Cardiac muscle cell (in vitro differentiated cells and primary cell): ENCODE measurements around the gene VAMP5. TPM values are rescaled to one million over a fixed set of nuclear protein-coding genes. Genes with fewer than 3 reads are reported as not detected.

Experiments used
- DNase-seq, 2 donors: peaks; one replicate each; pipeline versions ENCODE4 v3.0.0 to v3.0.0-alpha.2; 2010 to 2017; ENCODE audit warnings: low read depth in 1 of 2, low spot score in 1 of 2
- H3K27ac ChIP-seq: fragments of 200-600 bp; sonication (generic); 2 replicates; pipeline ENCODE4 v1.5.1; 2016
- H3K27me3 ChIP-seq: fragments of 200-600 bp; sonication (generic); 2 replicates; pipeline ENCODE4 v1.6.0; 2016; ENCODE audit warnings: control low read depth
- H3K36me3 ChIP-seq: fragments of 200-600 bp; sonication (generic); 2 replicates; pipeline ENCODE4 v1.5.1; 2016; ENCODE audit warnings: control low read depth
- H3K4me1 ChIP-seq: fragments of 200-600 bp; sonication (generic); 2 replicates; pipeline ENCODE4 v1.8.1; 2017; ENCODE audit warnings: low read depth, mild to moderate bottlenecking, mixed run types
- H3K4me3 ChIP-seq: fragments of 200-600 bp; sonication (generic); 2 replicates; pipeline ENCODE4 v1.5.1; 2016; ENCODE audit warnings: mild to moderate bottlenecking
- H3K9me3 ChIP-seq: fragments of 200-600 bp; sonication (generic); 2 replicates; pipeline ENCODE4 v1.5.1; 2017; ENCODE audit warnings: low read depth, mild to moderate bottlenecking, control low read depth
- polyA plus RNA-seq: library from polyadenylated mRNA; unstranded; fragments of >200 nt; fragmentation: Nextera tagmentation; extraction: Ambion mirVana; gene quantifications from 2 replicates; pipeline ENCODE4 v1.2.1, GENCODE V29; 2016
- total RNA-seq: library from RNA; depleted of rRNA; stranded (reverse); fragments of >200 nt; gene quantifications from 2 replicates; pipeline ENCODE4 v1.2.3, GENCODE V29; 2016
- TF ChIP-seq, protein P1 (sequence below): IDR thresholded peaks from 2 replicates; pipeline ENCODE4 v1.5.1; 2012; ENCODE audit warnings: low read depth, mild to moderate bottlenecking, low read length

Gene VAMP5, protein sequence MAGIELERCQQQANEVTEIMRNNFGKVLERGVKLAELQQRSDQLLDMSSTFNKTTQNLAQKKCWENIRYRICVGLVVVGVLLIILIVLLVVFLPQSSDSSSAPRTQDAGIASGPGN
- total RNA-seq (6.7 and 7.7 TPM in 2 replicates), polyA plus RNA-seq (19.1 and 28.1 TPM in 2 replicates)

- no peaks in the 10 kb centered on the region for H3K36me3 ChIP-seq
- TF ChIP-seq, protein P1, sequence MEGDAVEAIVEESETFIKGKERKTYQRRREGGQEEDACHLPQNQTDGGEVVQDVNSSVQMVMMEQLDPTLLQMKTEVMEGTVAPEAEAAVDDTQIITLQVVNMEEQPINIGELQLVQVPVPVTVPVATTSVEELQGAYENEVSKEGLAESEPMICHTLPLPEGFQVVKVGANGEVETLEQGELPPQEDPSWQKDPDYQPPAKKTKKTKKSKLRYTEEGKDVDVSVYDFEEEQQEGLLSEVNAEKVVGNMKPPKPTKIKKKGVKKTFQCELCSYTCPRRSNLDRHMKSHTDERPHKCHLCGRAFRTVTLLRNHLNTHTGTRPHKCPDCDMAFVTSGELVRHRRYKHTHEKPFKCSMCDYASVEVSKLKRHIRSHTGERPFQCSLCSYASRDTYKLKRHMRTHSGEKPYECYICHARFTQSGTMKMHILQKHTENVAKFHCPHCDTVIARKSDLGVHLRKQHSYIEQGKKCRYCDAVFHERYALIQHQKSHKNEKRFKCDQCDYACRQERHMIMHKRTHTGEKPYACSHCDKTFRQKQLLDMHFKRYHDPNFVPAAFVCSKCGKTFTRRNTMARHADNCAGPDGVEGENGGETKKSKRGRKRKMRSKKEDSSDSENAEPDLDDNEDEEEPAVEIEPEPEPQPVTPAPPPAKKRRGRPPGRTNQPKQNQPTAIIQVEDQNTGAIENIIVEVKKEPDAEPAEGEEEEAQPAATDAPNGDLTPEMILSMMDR: no peak
- no peaks in the 10 kb centered on the region for H3K27me3 ChIP-seq
- H3K9me3 ChIP-seq: no peaks in the 10 kb centered on the region
- H3K4me3 ChIP-seq: no peak within 1 kb of the TSS
- peak in 1 of 2 donors; percentile 41 for DNase-seq
- H3K27ac ChIP-seq: peak within 1 kb of the TSS; percentile 40
- peaks cover 25% of the 10 kb centered on the region for H3K4me1 ChIP-seq
Measured at GRCh38 chr2:85584354-85584856, at the start of gene VAMP5. Gene VAMP5, plus strand, starts transcription at chr2:85584431. Its CDS starts 60 bp downstream, at chr2:85584491.

- Histone ChIP-seq H3K4me1 (peaks cover 23% of the 10 kb centered on the region), H3K36me3 (no peaks in the 10 kb centered on the region), H3K9me3 (no peaks in the 10 kb centered on the region), H3K4me3 (no peak overlapping the region), H3K27ac (no peak overlapping the region), H3K27me3 (no peaks in the 10 kb centered on the region)
- TF ChIP-seq, protein P1: no peak
- DNase-seq: no peak
Measured at GRCh38 chr2:85534881-85535280, 49.4 kb upstream of the VAMP5 start.

GRCh38 chr2:85536479-85536878 is 47.8 kb upstream of the VAMP5 start:
- peaks cover 29% of the 10 kb centered on the region for H3K4me1 ChIP-seq
- H3K9me3 ChIP-seq: no peaks in the 10 kb centered on the region
- TF ChIP-seq, protein P1: no peak
- H3K4me3 ChIP-seq: no peak overlapping the region
- H3K36me3 ChIP-seq: peaks cover 10% of the 10 kb centered on the region
- DNase-seq: peak in 1 of 2 donors; percentile 72
- no peaks in the 10 kb centered on the region for H3K27me3 ChIP-seq
- peak overlapping the region; percentile 100 for H3K27ac ChIP-seq

DNA sequence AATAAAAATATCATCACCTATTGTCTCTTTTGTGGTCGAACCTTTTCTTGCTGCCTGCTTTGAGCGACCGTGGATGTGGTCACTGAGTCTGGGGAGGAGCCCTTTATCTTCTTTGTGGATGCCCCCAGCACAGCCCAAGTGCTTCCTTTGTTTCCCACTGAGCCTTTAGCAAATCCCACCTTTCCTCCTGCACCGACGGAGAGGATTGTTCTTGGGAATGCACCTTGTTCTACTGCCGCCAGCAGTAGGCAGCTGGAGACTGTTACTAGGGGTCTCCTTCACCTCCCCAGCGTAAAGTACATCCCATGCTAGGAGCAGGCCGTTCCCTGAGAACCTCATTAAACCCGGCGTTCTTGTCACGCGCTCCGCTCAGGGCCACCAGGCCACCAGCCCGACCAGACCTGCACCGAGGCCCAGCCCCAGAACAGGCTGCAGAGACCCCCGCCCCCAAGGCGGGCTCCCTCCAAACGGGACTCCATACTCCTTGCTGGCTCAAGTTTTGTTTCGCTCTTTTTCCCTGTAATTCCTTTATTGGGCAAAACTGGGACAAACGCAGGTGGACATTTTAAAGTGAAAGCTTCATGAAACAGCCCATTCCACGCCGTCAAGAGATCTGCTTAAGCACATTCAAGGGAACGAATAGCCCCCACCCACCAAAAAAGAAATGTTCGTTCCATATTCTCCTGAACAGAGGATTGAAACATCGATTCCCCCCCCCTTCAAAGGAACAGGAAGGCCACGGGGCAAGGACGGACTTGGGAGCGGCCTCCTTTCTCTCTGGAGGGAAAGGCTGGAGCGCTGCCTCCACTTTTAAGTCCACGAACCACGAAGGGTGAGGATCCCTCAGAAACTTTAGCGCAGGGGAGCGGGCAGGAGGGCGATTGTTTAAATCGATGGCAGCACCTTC is 46.4 kb upstream of the VAMP5 start:
- Histone ChIP-seq H3K4me1 (peaks cover 29% of the 10 kb centered on the region), H3K27ac (peak overlapping the region; percentile 100), H3K27me3 (no peaks in the 10 kb centered on the region), H3K36me3 (peaks cover 23% of the 10 kb centered on the region), H3K9me3 (no peaks in the 10 kb centered on the region), H3K4me3 (peak overlapping the region; percentile 98)
- TF ChIP-seq, protein P1: no peak
- peak; percentile 48 to 74 for DNase-seq

DNA sequence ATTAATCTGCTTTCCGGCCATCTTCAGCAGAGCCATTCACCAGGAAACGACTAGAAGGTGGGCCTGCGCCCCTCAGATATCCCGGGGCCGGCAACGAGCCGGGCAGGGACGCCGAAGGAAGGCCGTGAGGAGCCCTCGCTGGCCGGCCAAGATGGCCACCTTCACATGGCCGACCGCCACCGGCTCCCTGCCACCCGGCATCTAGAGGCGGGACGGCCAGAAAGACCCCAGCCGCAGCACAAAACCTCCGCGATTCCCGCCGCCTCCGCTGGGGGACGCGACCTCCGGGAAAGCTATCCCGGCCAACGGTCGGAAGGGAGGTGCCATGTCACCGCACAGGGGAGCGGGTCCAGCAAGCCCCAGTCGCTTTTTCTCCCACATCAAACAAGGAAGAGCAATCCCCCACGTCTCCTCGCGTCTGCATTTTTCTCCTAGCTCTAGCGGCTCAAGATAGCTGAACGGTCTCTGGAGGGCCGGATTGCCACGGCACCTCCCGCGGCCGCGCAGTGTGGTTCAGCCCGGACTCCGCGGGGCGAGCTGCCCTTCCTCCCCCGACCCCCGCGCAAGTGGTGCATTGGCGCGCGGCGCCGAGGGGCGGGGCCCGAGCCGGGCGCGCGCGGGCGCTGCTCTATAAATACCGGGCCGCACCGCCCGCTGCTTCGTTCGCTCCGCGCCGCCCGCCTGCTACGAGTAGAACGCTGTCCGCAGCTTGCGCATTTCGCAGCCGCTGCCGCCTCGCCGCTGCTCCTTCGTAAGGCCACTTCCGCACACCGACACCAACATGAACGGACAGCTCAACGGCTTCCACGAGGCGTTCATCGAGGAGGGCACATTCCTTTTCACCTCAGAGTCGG is 45.5 kb upstream of the VAMP5 start, which contains the start of gene MAT2A:
Gene MAT2A, plus strand, starts transcription at position 662 of the 854 bp plus-strand sequence. Its CDS starts 120 bp downstream, at position 782.
- TF ChIP-seq, protein P1: peak; percentile 75
- Histone ChIP-seq H3K27me3 (no peaks in the 10 kb centered on the region), H3K36me3 (peaks cover 32% of the 10 kb centered on the region), H3K4me3 (peak within 1 kb of the TSS; percentile 98), H3K4me1 (peaks cover 29% of the 10 kb centered on the region), H3K27ac (peak within 1 kb of the TSS; percentile 100), H3K9me3 (no peaks in the 10 kb centered on the region)
- DNase-seq: peak; percentile 94 to 96
